Esophagus squamous epithelium (tissue), 5 donors: Measurements from ENCODE around the gene BAHCC1. TPM values are rescaled to one million over a fixed set of nuclear protein-coding genes. Genes with fewer than 3 reads are reported as not detected.

Experiments used
- DNase-seq: peaks from one replicate; lab custom pipeline; 2025; lab: John Stamatoyannopoulos, UW
- H3K27ac ChIP-seq, 4 donors: fragments of 200-600 bp; sonication (generic); one replicate each; pipeline ENCODE4 v1.5.1; 2016 to 2019; ENCODE audit warnings: mild to moderate bottlenecking in 1 of 4
- H3K27me3 ChIP-seq, 4 donors: fragments of 200-600 bp; sonication (generic); 1 replicate in 3 of 4; 2 replicates in 1 of 4; pipeline versions ENCODE4 v1.5.1 to v1.6.0; 2017 to 2021; ENCODE audit warnings: antibody characterized with exemption in 1 of 4
- H3K36me3 ChIP-seq, 3 donors: fragments of 200-600 bp; sonication (generic); one replicate each; pipeline ENCODE4 v1.5.1; 2016 to 2019
- H3K4me1 ChIP-seq, 3 donors: fragments of 200-600 bp; sonication (generic); one replicate each; pipeline ENCODE4 v1.5.1; 2017 to 2019
- H3K4me3 ChIP-seq, 4 donors: fragments of 200-600 bp; sonication (generic); 1 replicate in 3 of 4; 2 replicates in 1 of 4; pipeline ENCODE4 v1.5.1; 2016 to 2019; ENCODE audit warnings: mild to moderate bottlenecking in 2 of 4, moderate library complexity in 1 of 4
- H3K9me3 ChIP-seq, 3 donors: fragments of 200-600 bp; sonication (generic); one replicate each; pipeline ENCODE4 v1.5.1; 2016 to 2019
- CTCF ChIP-seq, 6 experiments: fragments of 450-650 bp in 4 of 6; fragments of 200-600 bp in 2 of 6; sonication (generic) in 2 of 6; IDR thresholded peaks; one replicate each; pipeline ENCODE4 v1.5.1; 2016 to 2019; ENCODE audit warnings: antibody characterized with exemption in 6 of 6, mild to moderate bottlenecking in 4 of 6, moderate library complexity in 4 of 6
- POLR2A ChIP-seq, 4 donors: fragments of 450-650 bp; IDR thresholded peaks; one replicate each; pipeline ENCODE4 v1.6.1; 2017; ENCODE audit warnings: antibody characterized with exemption in 4 of 4, mild to moderate bottlenecking in 4 of 4, moderate library complexity in 3 of 4
- WGBS, 2 donors: methylation state at CpG; one replicate each; pipeline ENCODE4 v1.1.5; 2018; 5-methylcytosine and 5-hydroxymethylcytosine counted together
- intact Hi-C: fragments of 100-400 bp; cut with DNase I; formaldehyde crosslinking; loops from one replicate; pipeline ENCODE4 v1.15.0; 2022
- total RNA-seq, 4 donors: library from RNA; depleted of rRNA; stranded (reverse); fragments of >200 nt; gene quantifications; one replicate each; pipeline ENCODE4 v1.1.0, GENCODE V29; 2016
- donor health status: DM: yes; HTN: yes; CAD: no.

Gene BAHCC1
- total RNA-seq, 4 donors from 2014 or later: 3.8 to 10.6 (median 5.4) TPM

GRCh38 chr17:81470944-81471817, 75.9 kb downstream of the BAHCC1 start:
- H3K4me1 ChIP-seq: peaks cover 0 to 10% (median 0%) of the 10 kb centered on the region in 3 donors
- no peak overlapping the region for H3K4me3 ChIP-seq
- H3K27ac ChIP-seq: peak overlapping the region in 1 of 4 donors; percentile 36
- no peaks in the 10 kb centered on the region for H3K9me3 ChIP-seq
- H3K27me3 ChIP-seq: no peaks in the 10 kb centered on the region
- TF ChIP-seq POLR2A (IDR thresholded peaks at IDR 0.05): no peak
- TF ChIP-seq CTCF (IDR thresholded peaks at IDR 0.05): no peak
- H3K36me3 ChIP-seq: no peaks in the 10 kb centered on the region
- WGBS, 2 donors: 39 to 61% methylated on average over 5 to 7 of the region's 14 CpGs
- no peak for DNase-seq
- intact Hi-C loops: no loop called here

GRCh38 chr17:81471818-81472456, 76.7 kb downstream of the BAHCC1 start:
- TF ChIP-seq POLR2A (IDR thresholded peaks at IDR 0.05) (no peak), CTCF (IDR thresholded peaks at IDR 0.05) (no peak)
- H3K27ac ChIP-seq: peak overlapping the region in 1 of 4 donors; percentile 36
- no peak overlapping the region for H3K4me3 ChIP-seq

GRCh38 chr17:81473019-81473418, 77.8 kb downstream of the BAHCC1 start:
- Histone ChIP-seq H3K4me3 (no peak overlapping the region), H3K36me3 (no peaks in the 10 kb centered on the region), H3K4me1 (peaks cover 0 to 10% (median 0%) of the 10 kb centered on the region in 3 donors), H3K27ac (no peak overlapping the region), H3K9me3 (no peaks in the 10 kb centered on the region), H3K27me3 (no peaks in the 10 kb centered on the region)
- no peak for DNase-seq
- TF ChIP-seq POLR2A (IDR thresholded peaks at IDR 0.05) (no peak), CTCF (IDR thresholded peaks at IDR 0.05) (no peak)
- intact Hi-C loops: no loop called here
- 80 to 81% methylated on average over 2 to 3 of the region's 8 CpGs for WGBS, 2 donors

More at GRCh38 chr17:81471818-81472456, 76.7 kb downstream of the BAHCC1 start:
- no peaks in the 10 kb centered on the region for H3K9me3 ChIP-seq
- WGBS, 2 donors: 88 to 96% methylated on average over 15 to 16 of the region's 28 CpGs
- peaks cover 0 to 10% (median 0%) of the 10 kb centered on the region in 3 donors for H3K4me1 ChIP-seq
- no peaks in the 10 kb centered on the region for H3K27me3 ChIP-seq
- no peak for DNase-seq
- intact Hi-C loops: no loop called here
- H3K36me3 ChIP-seq: no peaks in the 10 kb centered on the region

- Histone ChIP-seq H3K27ac (no peak overlapping the region), H3K9me3 (no peaks in the 10 kb centered on the region), H3K4me1 (peaks cover 0 to 12% (median 0%) of the 10 kb centered on the region in 3 donors), H3K27me3 (no peaks in the 10 kb centered on the region), H3K4me3 (no peak overlapping the region), H3K36me3 (no peaks in the 10 kb centered on the region)
- intact Hi-C loops: no loop called here
- no peak for TF ChIP-seq POLR2A (IDR thresholded peaks at IDR 0.05)
- WGBS, 2 donors: 66 to 68% methylated on average over 4 to 5 of the region's 16 CpGs
- no peak for DNase-seq
These were observed 79.7 kb downstream of the BAHCC1 start for GRCh38 chr17:81474958-81475357.

GRCh38 chr17:81476097-81476496, 80.8 kb downstream of the BAHCC1 start:
- TF ChIP-seq CTCF (IDR thresholded peaks at IDR 0.05) (no peak), POLR2A (IDR thresholded peaks at IDR 0.05) (no peak)
- Histone ChIP-seq H3K27me3 (peaks cover 0 to 9% (median 0%) of the 10 kb centered on the region in 4 donors), H3K9me3 (no peaks in the 10 kb centered on the region), H3K4me3 (no peak overlapping the region), H3K36me3 (no peaks in the 10 kb centered on the region), H3K4me1 (peaks cover 7 to 19% (median 8%) of the 10 kb centered on the region in 3 donors), H3K27ac (no peak overlapping the region)
- no peak for DNase-seq
- WGBS, 2 donors: 86% methylated on average over 5 of the region's 7 CpGs; no CpG with 5 or more reads in 1 of the 2 donors
- intact Hi-C loops: no loop called here
